B cell (primary cell): ENCODE results near the gene PAMR1.

Experiments
- CTCF ChIP-seq: fragments of 200-600 bp; IDR thresholded peaks from one replicate; pipeline ENCODE4 v1.8.0; 2022; ENCODE audit warnings: antibody characterized with exemption, mild to moderate bottlenecking
- EZH2 ChIP-seq: IDR thresholded peaks from 2 replicates; pipeline ENCODE4 v1.6.1; 2012; ENCODE audit warnings: borderline replicate concordance, low read depth, mild to moderate bottlenecking, moderate library complexity, low read length; ENCODE audit not compliant: insufficient read depth, poor library complexity, severe bottlenecking

- TF ChIP-seq EZH2 (no peak), CTCF (peak; percentile 97)
These were observed 39.6 kb downstream of the PAMR1 start for GRCh38 chr11:35485656-35486322.
